GM12878 (cell line): ENCODE measurements around the gene SCIN. TPM values are rescaled to one million over a fixed set of nuclear protein-coding genes. Genes with fewer than 3 reads are reported as not detected.

Source experiments
- polyA plus RNA-seq, 11 experiments: library from polyadenylated mRNA; depleted of rRNA in 4 of 11; unstranded in 6 of 11; stranded (reverse) in 5 of 11; fragments of >200 nt; fragmentation: Nextera tagmentation in 4 of 11; fragmentation: Illumina TruSeq in 1 of 11; extraction: Ambion mirVana in 4 of 11; extraction: Trizol in 1 of 11; gene quantifications; 1 replicate in 1 of 11; 2 replicates in 10 of 11; pipeline versions ENCODE4 v1.2.1 to v1.2.3, GENCODE V29; 2011 to 2016; ENCODE audit warnings: inconsistent platforms in 2 of 11, missing spikeins in 2 of 11, low read depth in 1 of 11
- small RNA-seq: library from RNA; depleted of rRNA; stranded (forward); fragments of <200 nt; gene quantifications from one replicate; pipeline ENCODE3, GENCODE V24; 2014
- total RNA-seq, 4 experiments: library from RNA; depleted of rRNA in 3 of 4; stranded (reverse); fragments of >200 nt in 3 of 4; fragmentation: Illumina TruSeq in 1 of 4; extraction: Trizol in 1 of 4; gene quantifications; 2 replicates each; pipeline versions ENCODE4 v1.2.1 to v1.2.3, GENCODE V29; 2013 to 2021

The SCIN gene
- total and polyA plus RNA-seq, 10 of the 15 experiments (the other 5 are each of a cell fraction or from before 2014, with no cell fraction given) = 0.23 to 2.1 (median 1.0) TPM

Small RNA genes within 50 kb of the gene (small RNA-seq; reads per million reads assigned to genes)
- not detected for gene RF00264

Other genes with a start within 250 kb of the SCIN start
- 1.9 and 2.9 TPM in 2 replicates for gene VWDE, start 166.9 kb upstream of the SCIN start, total RNA-seq (2014; rRNA removed)
- gene VWDE, start 166.9 kb upstream of the SCIN start, total RNA-seq (2014; rRNA removed; fragmentation: Illumina TruSeq; extraction: Trizol) = 2.1 and 2.3 TPM in 2 replicates
- gene VWDE, start 166.9 kb upstream of the SCIN start, total RNA-seq (2021) = 0.74 and 1.5 TPM in 2 replicates
- gene VWDE, start 166.9 kb upstream of the SCIN start, polyA plus RNA-seq (2011; rRNA removed) = 0.75 and 1.2 TPM in 2 replicates
- 1.2 and 1.5 TPM in 2 replicates for gene VWDE, start 166.9 kb upstream of the SCIN start, polyA plus RNA-seq (2014; fragmentation: Illumina TruSeq; extraction: Trizol)
- 1 to 10 TPM; 1.1 to 1.8 TPM for gene VWDE, start 166.9 kb upstream of the SCIN start, polyA plus RNA-seq (2014; fragmentation: Nextera tagmentation; extraction: Ambion mirVana)
- gene VWDE, start 166.9 kb upstream of the SCIN start, polyA plus RNA-seq (2014; rRNA removed) = 0.52 and 0.96 TPM in 2 replicates
- 1 to 10 TPM; 1.1 to 1.7 TPM for gene VWDE, start 166.9 kb upstream of the SCIN start, polyA plus RNA-seq (2016; fragmentation: Nextera tagmentation; extraction: Ambion mirVana)
- gene ARL4A, start 116.9 kb downstream of the SCIN start, total RNA-seq (2014; rRNA removed) = 2.0 and 2.3 TPM in 2 replicates
- gene ARL4A, start 116.9 kb downstream of the SCIN start, total RNA-seq (2014; rRNA removed; fragmentation: Illumina TruSeq; extraction: Trizol) = 3.2 and 3.5 TPM in 2 replicates
- 1.9 and 2.8 TPM in 2 replicates for gene ARL4A, start 116.9 kb downstream of the SCIN start, total RNA-seq (2021)
- gene ARL4A, start 116.9 kb downstream of the SCIN start, polyA plus RNA-seq (2011; rRNA removed) = 0.23 and 0.35 TPM in 2 replicates
- 3.7 and 5.2 TPM in 2 replicates for gene ARL4A, start 116.9 kb downstream of the SCIN start, polyA plus RNA-seq (2014; fragmentation: Illumina TruSeq; extraction: Trizol)
- gene ARL4A, start 116.9 kb downstream of the SCIN start, polyA plus RNA-seq (2014; fragmentation: Nextera tagmentation; extraction: Ambion mirVana) = 1 to 10 TPM; 1.7 to 2.5 TPM
- 1.7 and 1.9 TPM in 2 replicates for gene ARL4A, start 116.9 kb downstream of the SCIN start, polyA plus RNA-seq (2014; rRNA removed)
- 1 to 10 TPM; 4.1 to 4.6 TPM for gene ARL4A, start 116.9 kb downstream of the SCIN start, polyA plus RNA-seq (2016; fragmentation: Nextera tagmentation; extraction: Ambion mirVana)